Urothelium cell line (cell line): ENCODE data around the gene UVSSA.
"Not testable (repeated sequence)": the region's sequence is repeated elsewhere in the genome, so short reads cannot be mapped to it uniquely, and the experiment has no call there.

ENCODE experiments used
- DNase-seq: peaks from one replicate; pipeline ENCODE4 v3.0.0; 2011; ENCODE audit warnings: low spot score, mixed read lengths
- FAIRE-seq: peaks from 2 replicates; lab custom pipeline; 2011; peaks lifted over from hg19 to GRCh38; lab: Jason Lieb, UNC

The UVSSA gene

GRCh38 chr4:1360423-1361283 is 13.6 kb downstream of the UVSSA start:
- FAIRE-seq (no peak), DNase-seq (no peak)

- FAIRE-seq: no peak
These were observed 14.4 kb downstream of the UVSSA start for GRCh38 chr4:1361431-1361830.

GRCh38 chr4:1362046-1362445 is 15.0 kb downstream of the UVSSA start:
- no peak for FAIRE-seq
- DNase-seq: no peak

More at GRCh38 chr4:1361431-1361830, 14.4 kb downstream of the UVSSA start:
- DNase-seq: no peak

- DNase-seq: no peak
- FAIRE-seq: no peak
These were observed 15.5 kb downstream of the UVSSA start for GRCh38 chr4:1362521-1362920.

- DNase-seq: no peak
- FAIRE-seq: no peak
These were observed 16.5 kb downstream of the UVSSA start for GRCh38 chr4:1363513-1363912.

GRCh38 chr4:1364217-1364616 is 17.2 kb downstream of the UVSSA start:
- DNase-seq: no peak
- no peak for FAIRE-seq

GRCh38 chr4:1364748-1365147 is 17.7 kb downstream of the UVSSA start:
- no peak for FAIRE-seq

GRCh38 chr4:1365271-1366178 is 18.5 kb downstream of the UVSSA start:
- no peak for FAIRE-seq
- no peak for DNase-seq

More at GRCh38 chr4:1364748-1365147, 17.7 kb downstream of the UVSSA start:
- DNase-seq: no peak

GRCh38 chr4:1366371-1367229 is 19.6 kb downstream of the UVSSA start:
- DNase-seq: no peak
- FAIRE-seq: no peak

GRCh38 chr4:1367230-1367935 is 20.4 kb downstream of the UVSSA start:
- no peak for FAIRE-seq
- DNase-seq: no peak

GRCh38 chr4:1367936-1368289 is 20.9 kb downstream of the UVSSA start:
- DNase-seq (no peak), FAIRE-seq (no peak)

GRCh38 chr4:1368421-1369090 is 21.5 kb downstream of the UVSSA start:
- FAIRE-seq: no peak
- no peak for DNase-seq

- no peak for DNase-seq
- no peak for FAIRE-seq
These were observed 22.1 kb downstream of the UVSSA start for GRCh38 chr4:1369091-1369450.

- no peak for DNase-seq
- FAIRE-seq: no peak
These were observed 22.6 kb downstream of the UVSSA start for GRCh38 chr4:1369479-1370079.

GRCh38 chr4:1370321-1371124 is 23.5 kb downstream of the UVSSA start:
- FAIRE-seq (no peak), DNase-seq (no peak)

GRCh38 chr4:1371176-1372165 is 24.5 kb downstream of the UVSSA start:
- FAIRE-seq (no peak), DNase-seq (no peak)

- DNase-seq, FAIRE-seq: not testable (repeated sequence)
These were observed 25.6 kb downstream of the UVSSA start for GRCh38 chr4:1372576-1372975.
